OCI-LY1 (cell line): ENCODE results near the gene PTPRT.

Experiments
- H2AFZ ChIP-seq: fragments of 200-600 bp; sonication (generic), shearing (Covaris generic); 2 replicates; pipeline ENCODE4 v1.6.0; 2014; ENCODE audit warnings: antibody characterized with exemption, mild to moderate bottlenecking, low read length
- H3F3A ChIP-seq: fragments of 200-600 bp; sonication (generic), shearing (Covaris generic); 2 replicates; pipeline ENCODE4 v1.6.0; 2014; ENCODE audit warnings: mild to moderate bottlenecking, antibody characterized with exemption, low read length, moderate library complexity; ENCODE audit not compliant: insufficient read depth
- H3K27ac ChIP-seq: fragments of 200-600 bp; sonication (generic); 2 replicates; pipeline ENCODE4 v1.5.1; 2014; ENCODE audit warnings: low read length, mixed run types, mild to moderate bottlenecking, low read depth; ENCODE audit not compliant: poor library complexity, severe bottlenecking
- H3K27me3 ChIP-seq: fragments of 200-600 bp; sonication (generic); 2 replicates; pipeline ENCODE4 v1.6.0; 2014; ENCODE audit warnings: antibody characterized with exemption, mild to moderate bottlenecking, low read length, moderate library complexity; ENCODE audit not compliant: insufficient read depth
- H3K36me3 ChIP-seq: fragments of 200-600 bp; sonication (generic); 2 replicates; pipeline ENCODE4 v1.6.1; 2014; ENCODE audit warnings: mild to moderate bottlenecking, antibody characterized with exemption, low read length, moderate library complexity, mixed read lengths; ENCODE audit not compliant: insufficient read depth
- H3K4me1 ChIP-seq: fragments of 200-600 bp; sonication (generic); 2 replicates; pipeline ENCODE4 v1.5.1; 2014; ENCODE audit warnings: mild to moderate bottlenecking, low read length, moderate library complexity; ENCODE audit not compliant: insufficient read depth, severe bottlenecking
- H3K4me2 ChIP-seq: fragments of 200-600 bp; sonication (generic), shearing (Covaris generic); 2 replicates; pipeline ENCODE4 v1.6.1; 2014; ENCODE audit warnings: low read length
- H3K4me3 ChIP-seq: fragments of 200-600 bp; sonication (generic); 2 replicates; pipeline ENCODE4 v1.5.1; 2014; ENCODE audit warnings: low read length, low read depth, mild to moderate bottlenecking, mixed read lengths; ENCODE audit not compliant: poor library complexity, severe bottlenecking
- H3K79me2 ChIP-seq: fragments of 200-600 bp; shearing (Covaris generic); 2 replicates; pipeline ENCODE4 v1.6.1; 2016; ENCODE audit warnings: mixed run types, low read length, mixed read lengths; ENCODE audit not compliant: insufficient read depth
- H3K9ac ChIP-seq: fragments of 200-600 bp; sonication (generic), shearing (Covaris generic); 2 replicates; pipeline ENCODE4 v1.6.1; 2014; ENCODE audit warnings: mild to moderate bottlenecking, low read length, mixed read lengths
- H3K9me2 ChIP-seq: fragments of 200-600 bp; sonication (generic), shearing (Covaris generic); 2 replicates; pipeline ENCODE4 v1.6.1; 2014; ENCODE audit warnings: low read depth, mild to moderate bottlenecking, low read length, mixed read lengths
- H3K9me3 ChIP-seq: fragments of 200-600 bp; shearing (Covaris generic); 2 replicates; pipeline ENCODE4 v1.6.1; 2014; ENCODE audit warnings: low read length, mixed read lengths
- H4K20me1 ChIP-seq: fragments of 200-600 bp; sonication (generic), shearing (Covaris generic); 2 replicates; pipeline ENCODE4 v1.6.0; 2016; ENCODE audit warnings: mild to moderate bottlenecking, low read length; ENCODE audit not compliant: insufficient read depth
- CTCF ChIP-seq: fragments of 200-600 bp; sonication (generic), shearing (Covaris generic); IDR thresholded peaks from 2 replicates; pipeline ENCODE4 v1.5.1; 2017; ENCODE audit warnings: mild to moderate bottlenecking, antibody characterized with exemption, low read length, moderate library complexity, mixed read lengths
- EZH2 ChIP-seq: fragments of 200-600 bp; sonication (generic), shearing (Covaris generic); IDR thresholded peaks from 2 replicates; pipeline ENCODE4 v1.8.0; 2017; ENCODE audit warnings: borderline replicate concordance, mixed run types, mild to moderate bottlenecking, antibody characterized with exemption, low read length, moderate library complexity, mixed read lengths

The PTPRT gene

GRCh38 chr20:42846784-42847490, 342.8 kb downstream of the PTPRT start:
- no peaks in the 10 kb centered on the region for H3K9me3 ChIP-seq
- H3K79me2 ChIP-seq: no peaks in the 10 kb centered on the region
- H3K9ac ChIP-seq: no peak overlapping the region
- H3K9me2 ChIP-seq: no peaks in the 10 kb centered on the region
- no peak overlapping the region for H3K4me3 ChIP-seq
- no peaks in the 10 kb centered on the region for H3K4me1 ChIP-seq
- H3K27me3 ChIP-seq: no peaks in the 10 kb centered on the region; the same call in 1 of the 2 replicates
- H3K27ac ChIP-seq: no peak overlapping the region
- no peaks in the 10 kb centered on the region for H3F3A ChIP-seq
- H3K4me2 ChIP-seq: no peak overlapping the region
- H3K36me3 ChIP-seq: no peaks in the 10 kb centered on the region
- no peak for TF ChIP-seq CTCF
- TF ChIP-seq EZH2: no peak
- no peaks in the 10 kb centered on the region for H4K20me1 ChIP-seq
- no peak overlapping the region for H2AFZ ChIP-seq

GRCh38 chr20:42844751-42845150, 345.0 kb downstream of the PTPRT start:
- TF ChIP-seq EZH2 (no peak), CTCF (no peak)
- no peak overlapping the region for H3K9ac ChIP-seq
- peaks cover 3% of the 10 kb centered on the region; the same call in 1 of the 2 replicates for H3K27me3 ChIP-seq
- no peaks in the 10 kb centered on the region for H3K36me3 ChIP-seq
- H3K9me3 ChIP-seq: no peaks in the 10 kb centered on the region
- no peak overlapping the region for H3K4me2 ChIP-seq
- no peaks in the 10 kb centered on the region for H4K20me1 ChIP-seq
- no peaks in the 10 kb centered on the region for H3K9me2 ChIP-seq
- H3F3A ChIP-seq: no peaks in the 10 kb centered on the region
- H2AFZ ChIP-seq: no peak overlapping the region
- no peak overlapping the region for H3K27ac ChIP-seq
- H3K4me3 ChIP-seq: no peak overlapping the region
- H3K79me2 ChIP-seq: no peaks in the 10 kb centered on the region
- no peaks in the 10 kb centered on the region for H3K4me1 ChIP-seq

- Histone ChIP-seq H3K9me2 (no peaks in the 10 kb centered on the region), H4K20me1 (no peaks in the 10 kb centered on the region), H3K4me2 (no peak overlapping the region), H3K4me3 (no peak overlapping the region), H3K27me3 (0 out of 2 replicates have a peak, but pooled peaks cover 3% of the 10 kb centered on the region), H3F3A (no peaks in the 10 kb centered on the region), H3K4me1 (peaks cover 4% of the 10 kb centered on the region), H3K36me3 (no peaks in the 10 kb centered on the region), H3K79me2 (no peaks in the 10 kb centered on the region), H3K27ac (no peak overlapping the region), H3K9me3 (no peaks in the 10 kb centered on the region), H3K9ac (no peak overlapping the region), H2AFZ (no peak overlapping the region)
- no peak for TF ChIP-seq CTCF
- TF ChIP-seq EZH2: no peak
Observed at GRCh38 chr20:42837456-42837855, 352.2 kb downstream of the PTPRT start.
